Stimulated activated CD8-positive, alpha-beta memory T cell treated with anti-CD3 and anti-CD28 coated beads, Interleukin-7, amount 100 ng/mL, for 48 hours (primary cell): ENCODE data around the gene SPEN.
"Not testable (repeated sequence)": the region's sequence is repeated elsewhere in the genome, so short reads cannot be mapped to it uniquely, and the experiment has no call there.

Source experiments
- DNase-seq, 2 donors: peaks; one replicate each; pipeline ENCODE4 v3.0.0-alpha.2; 2020; ENCODE audit warnings: low read depth in 1 of 2; ENCODE audit errors: extremely low read depth in 1 of 2

The SPEN gene

GRCh38 chr1:15833069-15833679 is 14.3 kb upstream of the SPEN start:
- peak in 1 of 2 donors; percentile 0 for DNase-seq

DNA sequence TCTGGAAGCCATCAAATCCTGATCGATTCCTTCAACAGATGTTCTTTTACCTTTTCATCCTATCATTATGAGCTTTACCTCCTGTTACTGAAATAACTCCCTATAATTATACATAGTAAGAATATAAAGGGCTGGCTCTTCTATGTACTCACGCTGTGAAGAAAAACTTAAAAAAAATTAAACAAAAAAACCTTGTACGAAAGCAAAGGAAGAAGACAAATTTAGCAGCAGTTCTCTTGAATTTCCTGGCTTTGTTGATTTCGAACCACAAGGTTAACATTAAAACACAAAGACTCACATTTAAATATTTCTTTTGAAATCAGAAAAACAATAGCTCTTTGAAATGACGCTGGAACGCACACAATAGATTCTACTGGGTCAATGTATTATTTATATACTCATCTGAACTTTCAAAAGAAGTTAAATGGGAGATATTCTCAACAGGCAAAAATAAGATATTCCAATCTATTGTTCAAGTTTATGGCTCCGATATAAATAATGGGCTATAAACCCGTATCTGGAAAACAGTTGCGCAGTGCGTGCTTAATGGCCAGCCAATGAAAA is 13.6 kb upstream of the SPEN start:
- no peak for DNase-seq

GRCh38 chr1:15834406-15835204 is 12.9 kb upstream of the SPEN start:
- DNase-seq: peak; percentile 82 to 89

DNA sequence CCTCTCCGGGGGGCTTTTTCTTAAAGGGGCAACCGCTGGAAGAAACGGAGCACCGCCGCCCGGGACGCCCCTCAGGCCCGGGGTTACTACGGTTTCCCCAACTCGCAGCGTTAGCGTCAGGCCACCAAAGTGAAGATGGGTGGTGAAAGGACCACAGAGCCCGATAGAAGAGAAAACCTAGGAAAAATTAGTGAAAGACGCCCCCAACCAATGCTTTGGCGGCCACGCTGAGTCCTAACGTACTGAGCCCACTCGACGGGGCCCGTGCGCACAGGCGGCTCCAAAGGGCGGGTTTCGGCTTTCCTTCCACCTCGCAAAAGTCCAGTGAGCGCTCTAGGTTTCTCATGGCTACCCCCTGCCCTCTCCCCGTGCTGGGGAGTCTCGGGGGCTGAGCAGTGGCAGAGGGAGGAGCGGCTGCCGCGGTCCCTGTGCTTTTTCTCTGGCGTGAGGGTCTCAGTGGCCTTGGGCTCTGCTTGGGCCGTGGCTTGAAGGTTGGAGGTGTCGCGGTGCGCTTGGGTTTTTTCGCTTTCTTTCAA is 12.2 kb upstream of the SPEN start:
- no peak for DNase-seq

DNA sequence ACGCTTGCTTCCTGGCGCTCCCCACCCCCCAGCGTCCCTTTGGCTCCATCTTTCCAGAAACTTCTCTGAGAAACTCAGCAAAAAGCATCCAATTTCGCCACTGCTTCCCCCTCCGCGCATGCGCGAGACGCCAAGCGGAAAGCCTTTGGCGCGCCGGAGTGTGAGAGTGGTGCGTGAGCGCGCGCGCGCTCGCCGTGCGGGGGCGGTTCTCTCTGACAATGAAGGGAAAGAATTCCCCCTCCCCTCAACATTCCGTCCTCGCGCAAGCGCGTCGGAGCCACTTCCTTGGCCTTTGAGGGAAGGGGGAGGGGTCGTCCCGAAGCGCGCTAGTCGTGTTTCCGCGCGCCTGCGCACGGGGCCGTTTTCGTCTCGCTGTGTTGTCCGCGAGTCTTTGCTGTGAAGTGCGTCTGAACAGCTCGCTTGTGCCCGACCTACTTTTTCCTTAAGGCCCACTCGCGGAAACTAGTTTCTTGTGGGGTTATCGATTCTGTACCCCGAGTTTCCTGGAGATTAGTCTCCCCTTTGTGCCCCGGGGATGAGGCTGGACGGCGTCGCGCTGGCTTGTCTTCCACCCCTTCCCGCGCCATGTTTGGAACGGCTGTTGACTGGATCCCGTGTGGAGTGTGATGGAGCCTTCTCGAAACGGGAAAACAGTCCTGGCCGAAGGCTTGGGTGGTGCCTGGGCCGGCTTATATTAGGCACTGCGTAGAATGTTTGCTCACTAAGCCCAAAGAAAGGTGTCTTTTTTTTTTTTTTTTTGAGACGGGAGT is 11.6 kb upstream of the SPEN start:
- peak; percentile 96 to 99 for DNase-seq

DNA sequence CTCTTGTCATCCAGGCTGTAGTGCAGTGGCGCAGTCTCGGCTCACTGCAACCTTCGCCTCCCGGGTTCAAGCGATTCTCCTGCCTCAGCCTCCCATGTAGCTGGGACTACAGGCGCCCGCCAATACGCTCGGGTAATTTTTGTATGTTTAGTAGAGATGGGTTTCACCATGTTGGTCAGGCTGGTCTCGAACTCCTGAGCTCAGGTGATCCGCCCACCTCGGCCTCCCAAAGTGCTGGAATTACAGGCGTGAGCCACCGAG is 11.1 kb upstream of the SPEN start:
- DNase-seq: not testable (repeated sequence)

DNA sequence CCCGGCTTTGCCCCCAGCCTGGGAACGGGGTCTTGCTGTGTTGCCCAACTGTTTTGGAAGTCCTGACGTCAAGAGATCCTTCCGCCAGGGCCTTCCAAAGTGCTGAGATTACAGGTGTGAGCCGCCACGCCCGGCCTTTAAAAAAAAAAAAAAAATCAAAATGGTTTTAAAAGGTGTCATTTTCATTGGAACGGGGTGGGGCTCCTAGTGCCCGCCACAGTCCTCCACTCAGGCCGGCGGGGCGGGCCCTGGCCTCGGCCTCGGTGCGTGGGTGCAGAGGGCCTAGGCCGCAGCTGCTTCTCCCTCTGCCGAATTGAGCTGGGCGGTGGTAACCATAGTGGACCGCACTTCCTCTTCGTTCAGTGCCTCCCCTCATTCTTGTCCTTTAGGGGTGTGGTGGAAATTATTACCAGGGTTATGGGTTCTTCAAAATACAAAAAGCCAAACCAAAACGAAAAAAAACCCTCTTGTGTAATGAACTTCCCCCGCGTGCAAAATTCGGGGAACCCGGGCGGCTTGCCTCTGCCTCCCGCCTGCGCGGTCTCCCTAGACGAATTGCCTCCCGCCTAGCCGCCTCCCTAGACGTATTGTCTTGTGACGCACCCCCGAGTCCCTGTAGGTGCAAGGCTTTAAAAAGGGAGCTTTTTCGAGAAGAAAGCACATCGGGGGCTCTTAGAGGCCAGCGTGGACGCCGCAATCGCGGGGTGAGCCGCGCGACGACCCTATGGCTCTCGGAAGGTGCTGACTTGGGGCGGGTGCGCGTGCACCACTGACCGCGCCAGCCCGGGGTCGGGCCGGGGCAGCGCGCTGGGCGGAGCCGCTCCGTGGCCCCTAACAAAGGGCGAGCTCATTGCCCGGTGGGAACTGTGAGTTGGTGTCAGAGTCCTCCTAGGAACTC is 10.5 kb upstream of the SPEN start:
- DNase-seq: peak; percentile 50 to 63

- DNase-seq: no peak
Measured at GRCh38 chr1:15837931-15838330, 9.6 kb upstream of the SPEN start.

- no peak for DNase-seq
Measured at GRCh38 chr1:15838721-15839120, 8.8 kb upstream of the SPEN start.

GRCh38 chr1:15843826-15844572 is 3.5 kb upstream of the SPEN start:
- DNase-seq: no peak

DNA sequence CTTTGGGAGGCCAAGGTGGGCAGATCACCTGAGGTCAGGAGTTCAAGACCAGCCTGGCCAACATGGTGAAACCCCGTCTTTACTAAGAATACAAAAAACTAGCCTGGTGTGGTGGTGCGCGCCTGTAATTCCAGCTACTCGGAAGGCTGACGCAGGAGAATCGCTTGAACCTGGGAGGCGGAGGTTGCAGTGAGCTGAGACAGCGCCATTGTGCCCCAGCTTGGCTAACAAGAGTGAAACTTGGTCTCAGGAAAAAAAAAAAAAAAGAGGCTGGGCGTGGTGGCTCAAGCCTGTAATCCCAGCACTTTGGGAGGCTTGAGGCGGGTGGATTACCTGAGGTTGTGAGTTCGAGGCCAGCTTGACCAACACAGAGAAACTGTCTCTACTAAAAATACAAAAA is 1.5 kb upstream of the SPEN start:
- DNase-seq: not testable (repeated sequence)

DNA sequence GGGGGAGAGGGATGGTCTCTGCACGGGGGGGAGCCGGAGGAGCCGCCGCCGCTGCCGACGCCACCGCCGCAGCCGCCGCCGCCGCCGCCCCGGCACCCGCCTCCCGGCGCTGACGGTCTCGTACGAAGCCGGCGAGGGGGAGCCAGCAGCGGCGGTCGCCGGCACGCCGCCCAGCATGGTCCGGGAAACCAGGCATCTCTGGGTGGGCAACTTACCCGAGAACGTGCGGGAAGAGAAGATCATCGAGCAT is 311 bp downstream of the SPEN start:
- DNase-seq: no peak

DNA sequence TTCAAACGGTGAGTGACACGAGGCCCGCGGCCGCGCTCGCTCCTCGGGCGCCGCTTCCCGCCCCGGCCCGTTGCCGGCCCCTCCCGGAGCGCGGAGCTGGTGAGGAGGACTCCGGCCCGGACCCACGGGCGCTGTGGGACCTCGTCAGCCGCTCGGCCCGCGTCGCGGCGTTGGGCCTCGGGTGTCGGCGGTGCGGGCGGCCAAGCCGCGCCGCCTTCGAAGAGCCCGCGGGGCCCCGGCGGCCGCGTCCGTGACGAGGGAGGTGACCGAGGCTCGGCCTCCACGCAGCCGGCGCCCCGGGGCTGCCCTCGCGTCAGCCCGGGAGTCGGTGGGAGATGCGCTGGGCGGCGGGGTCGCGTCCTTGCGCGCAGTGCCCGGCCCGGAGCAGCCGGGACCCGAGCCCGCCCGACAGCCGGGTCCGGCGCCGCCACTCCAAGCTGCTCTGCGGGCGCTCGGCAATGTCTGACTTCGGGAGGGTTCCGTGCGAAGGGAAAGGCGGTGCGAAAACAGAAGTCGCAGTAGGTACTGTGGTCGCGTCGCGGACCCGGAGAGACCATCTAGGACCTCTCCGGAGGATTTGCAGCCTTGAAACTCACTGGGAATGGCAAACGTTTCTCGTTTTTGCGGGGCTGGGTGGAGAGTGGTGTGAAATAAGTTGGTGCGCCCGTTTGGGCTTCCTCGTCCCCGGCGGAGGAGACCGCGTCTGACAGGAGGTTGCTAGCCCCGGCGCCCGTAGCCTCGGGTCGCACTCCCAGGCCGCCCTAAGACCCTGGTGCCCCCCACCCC is 829 bp downstream of the SPEN start:
- peak in 1 of 2 donors; percentile 24 for DNase-seq

DNA sequence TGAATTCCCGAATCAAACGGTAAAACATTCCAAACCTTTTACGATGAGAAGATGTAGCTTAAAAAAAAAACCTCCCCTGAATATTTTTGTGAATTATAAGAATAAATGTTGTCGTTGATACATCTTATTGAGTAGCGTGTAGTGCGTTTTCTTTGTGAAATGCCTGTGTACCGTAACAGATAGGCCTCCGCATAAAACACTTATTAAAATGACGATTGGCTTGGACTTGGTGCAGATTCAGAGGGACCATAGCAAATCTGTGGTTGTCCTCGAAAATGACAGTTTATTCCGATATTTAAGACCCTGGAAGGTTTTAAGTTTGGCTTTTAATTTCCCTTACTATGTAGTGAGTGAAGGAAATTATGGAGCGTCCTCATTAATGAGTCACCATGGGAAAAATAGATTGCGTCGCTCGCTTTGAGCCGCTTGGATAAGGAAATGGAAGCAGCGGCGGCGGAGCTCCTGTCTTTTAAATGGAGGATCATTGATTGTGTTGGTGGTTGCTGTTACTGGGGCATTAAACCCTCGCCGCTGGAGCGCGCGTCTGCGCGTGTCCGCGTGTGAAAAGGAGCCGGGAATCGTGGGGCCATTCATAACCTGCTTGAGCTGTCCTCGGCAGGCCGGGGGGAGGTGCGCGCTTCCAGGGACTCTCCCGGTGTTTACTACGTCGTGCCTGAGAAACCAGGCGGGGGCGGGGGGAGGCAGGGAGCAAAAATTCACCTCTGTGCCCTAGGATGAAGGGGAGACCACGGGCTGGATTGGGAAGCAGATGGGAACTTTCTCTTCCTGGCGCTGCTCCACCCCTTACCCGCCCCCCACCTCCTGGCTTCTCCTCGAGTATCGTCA is 1.6 kb downstream of the SPEN start:
- peak; percentile 36 to 55 for DNase-seq

GRCh38 chr1:15849775-15850324 is 2.3 kb downstream of the SPEN start:
- peak in 1 of 2 donors; percentile 6 for DNase-seq

- no peak for DNase-seq
Measured at GRCh38 chr1:15850471-15851001, 3.0 kb downstream of the SPEN start.

DNA sequence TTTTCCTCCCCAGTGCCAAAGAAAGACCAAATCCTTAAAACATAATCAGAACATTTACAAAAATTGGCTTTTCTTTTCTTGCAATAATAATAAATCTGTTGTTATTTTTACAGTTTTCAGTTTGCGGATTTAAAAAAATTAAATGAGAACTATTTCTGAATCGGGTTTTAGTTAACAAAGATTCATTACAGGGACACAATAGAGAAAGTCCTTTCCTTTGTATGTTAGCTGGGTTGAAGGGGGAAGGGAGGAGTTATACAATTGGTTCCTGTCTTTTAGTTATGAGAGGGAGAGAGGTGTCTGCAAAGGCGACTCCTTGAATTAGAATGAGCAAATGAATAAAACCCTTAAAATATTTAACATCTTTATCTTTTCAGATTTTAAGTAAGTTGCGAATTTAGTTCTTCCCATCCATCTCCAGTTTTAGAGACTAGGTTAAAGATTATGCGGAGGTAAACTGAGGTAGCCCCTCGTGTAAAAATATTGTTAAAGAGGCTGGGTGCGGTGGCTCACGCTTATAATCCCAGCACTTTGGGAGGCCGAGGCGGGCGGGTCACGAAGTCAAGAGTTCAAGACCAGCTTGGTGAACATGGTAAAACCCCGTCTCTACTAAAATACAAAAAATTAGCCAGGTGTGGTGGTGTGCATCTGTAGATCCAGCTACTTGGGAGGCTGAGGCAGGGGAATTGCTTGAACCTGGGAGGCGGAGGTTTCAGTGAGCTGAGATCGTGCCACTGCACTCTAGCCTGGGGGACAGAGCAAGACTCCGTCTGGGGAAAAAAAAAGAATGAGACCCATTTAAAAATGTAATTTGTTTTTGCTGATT is 3.9 kb downstream of the SPEN start:
- no peak for DNase-seq
